Retinal pigment epithelial cell (primary cell): ENCODE measurements around the gene LYST.
"Not testable (repeated sequence)": the region's sequence is repeated elsewhere in the genome, so short reads cannot be mapped to it uniquely, and the experiment has no call there.

ENCODE experiments used
- DNase-seq: peaks from one replicate; pipeline ENCODE4 v3.0.0-alpha.2; 2010; ENCODE audit warnings: low read depth
- H3K4me3 ChIP-seq: 2 replicates; pipeline ENCODE4 v1.5.1; 2011; ENCODE audit warnings: mild to moderate bottlenecking, low read length, control low read depth, moderate library complexity
- CTCF ChIP-seq: conservative IDR thresholded peaks from 2 replicates; pipeline ENCODE4 v1.5.1; 2011; ENCODE audit warnings: low read depth, low read length, control low read depth, inconsistent platforms

The LYST gene

GRCh38 chr1:235799264-235799663 lies 67.4 kb downstream of the LYST start:
- DNase-seq: no peak
- TF ChIP-seq CTCF: no peak
- no peak overlapping the region for H3K4me3 ChIP-seq

- no peak overlapping the region for H3K4me3 ChIP-seq
- DNase-seq: no peak
- no peak for TF ChIP-seq CTCF
Observed at GRCh38 chr1:235791532-235792060, 75.1 kb downstream of the LYST start.

- no peak for DNase-seq
- no peak for TF ChIP-seq CTCF
- no peak overlapping the region for H3K4me3 ChIP-seq
Observed at GRCh38 chr1:235790123-235790522, 76.6 kb downstream of the LYST start.

GRCh38 chr1:235786227-235786898 lies 80.3 kb downstream of the LYST start:
- not testable (repeated sequence) for H3K4me3 ChIP-seq, DNase-seq

GRCh38 chr1:235784950-235785349 lies 81.8 kb downstream of the LYST start:
- no peak for DNase-seq
- H3K4me3 ChIP-seq: no peak overlapping the region

GRCh38 chr1:235783148-235783776 lies 83.4 kb downstream of the LYST start:
- peak; percentile 4 for DNase-seq
- peak; percentile 48 for TF ChIP-seq CTCF
- H3K4me3 ChIP-seq: no peak overlapping the region

More at GRCh38 chr1:235784950-235785349, 81.8 kb downstream of the LYST start:
- no peak for TF ChIP-seq CTCF

- no peak for TF ChIP-seq CTCF
- no peak for DNase-seq
- no peak overlapping the region for H3K4me3 ChIP-seq
Observed at GRCh38 chr1:235782601-235783000, 84.1 kb downstream of the LYST start.
